NCI-H510A (cell line): Measurements from ENCODE around the gene CFAP53.
A peak's percentile ranks its signal among the peaks of the same experiment; 100 is the strongest.
"Not testable (repeated sequence)": the region's sequence is repeated elsewhere in the genome, so short reads cannot be mapped to it uniquely, and the experiment has no call there.

Experiments used
- DNase-seq: peaks from one replicate; lab custom pipeline; 2025; lab: John Stamatoyannopoulos, UW

CFAP53 gene

GRCh38 chr18:50266248-50266704 is at the start of gene CFAP53:
Gene CFAP53 (minus strand): TSS chr18:50266495. CDS start chr18:50266404, 91 bp downstream.
- peak; percentile 69 for DNase-seq

GRCh38 chr18:50315100-50315871 is 49.0 kb upstream of the CFAP53 start:
- no peak for DNase-seq

- no peak for DNase-seq
Measured at GRCh38 chr18:50313873-50314460, 47.7 kb upstream of the CFAP53 start.

GRCh38 chr18:50313031-50313607 is 46.8 kb upstream of the CFAP53 start:
- no peak for DNase-seq

- no peak for DNase-seq
Measured at GRCh38 chr18:50312296-50313030, 46.2 kb upstream of the CFAP53 start.

- DNase-seq, result no peak
Measured at GRCh38 chr18:50311650-50312049, 45.4 kb upstream of the CFAP53 start.

- DNase-seq, result no peak
Measured at GRCh38 chr18:50310080-50310479, 43.8 kb upstream of the CFAP53 start.

GRCh38 chr18:50308851-50309250 is 42.6 kb upstream of the CFAP53 start:
- not testable (repeated sequence) for DNase-seq

GRCh38 chr18:50307738-50308470 is 41.6 kb upstream of the CFAP53 start:
- peak; percentile 43 for DNase-seq

- DNase-seq, result no peak
Measured at GRCh38 chr18:50307400-50307737, 41.1 kb upstream of the CFAP53 start.

GRCh38 chr18:50306944-50307343 is 40.6 kb upstream of the CFAP53 start:
- DNase-seq, result no peak

GRCh38 chr18:50301074-50301473 is 34.8 kb upstream of the CFAP53 start:
- no peak for DNase-seq

GRCh38 chr18:50299626-50300388 is 33.5 kb upstream of the CFAP53 start:
- DNase-seq, result no peak

GRCh38 chr18:50298443-50299284 is 32.4 kb upstream of the CFAP53 start:
- DNase-seq, result no peak

- DNase-seq, result peak; percentile 28
Measured at GRCh38 chr18:50297621-50298442, 31.5 kb upstream of the CFAP53 start.

GRCh38 chr18:50293039-50293438 is 26.7 kb upstream of the CFAP53 start:
- no peak for DNase-seq

GRCh38 chr18:50289108-50289443 is 22.8 kb upstream of the CFAP53 start:
- no peak for DNase-seq

- DNase-seq, result not testable (repeated sequence)
Measured at GRCh38 chr18:50288348-50289107, 22.2 kb upstream of the CFAP53 start.
